GM13977 (cell line): ENCODE results near the gene ORC5.

ENCODE experiments used
- DNase-seq: peaks from one replicate; pipeline ENCODE4 v3.0.0; 2012; ENCODE audit warnings: low spot score
- in situ Hi-C: fragments of 300-500 bp; cut with MboI; formaldehyde crosslinking; loops from one replicate; pipeline ENCODE4 v1.12.0; 2022; ENCODE audit warnings: low sequenced_read_pairs, low pct_unique_long_range_greater_than_20kb, mixed read lengths, inconsistent platforms; ENCODE audit not compliant: unreplicated experiment
- TF ChIP-seq, protein P1 (sequence below): IDR thresholded peaks from 2 replicates; pipeline ENCODE4 v1.5.1; 2012; ENCODE audit warnings: mild to moderate bottlenecking, control low read depth; ENCODE audit not compliant: insufficient read depth; ENCODE audit errors: extremely low read depth, missing control alignments

Gene ORC5

DNA sequence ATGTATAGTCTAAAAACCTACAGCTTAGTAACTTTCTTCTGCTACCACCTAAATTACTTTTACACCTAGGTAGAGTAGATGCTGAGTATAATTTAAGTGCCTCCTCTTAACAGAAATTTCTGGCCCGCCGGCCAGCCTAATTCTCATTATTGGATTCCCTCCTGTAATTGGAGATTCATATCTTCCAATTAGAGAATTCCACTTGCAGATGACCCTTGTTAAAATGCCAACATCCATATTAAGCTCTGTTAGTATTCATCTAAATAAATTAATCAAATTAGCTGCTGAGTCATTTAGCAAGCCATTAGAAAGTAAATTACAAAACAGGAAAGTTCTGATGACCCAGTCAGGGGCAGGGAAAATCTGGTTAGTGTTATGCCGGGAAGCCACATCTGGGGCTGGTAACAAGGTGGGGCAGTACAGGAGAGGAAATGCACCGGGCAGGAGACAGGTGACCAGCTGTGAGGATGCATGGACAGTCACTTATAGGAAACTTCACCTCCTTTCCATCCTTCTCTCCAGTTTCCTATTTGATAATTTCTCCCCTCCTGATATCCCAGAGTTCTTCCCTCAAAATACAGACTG, 82.8 kb downstream of the ORC5 start:
- in situ Hi-C loops: no loop called here
- DNase-seq: no peak
- TF ChIP-seq, protein P1, sequence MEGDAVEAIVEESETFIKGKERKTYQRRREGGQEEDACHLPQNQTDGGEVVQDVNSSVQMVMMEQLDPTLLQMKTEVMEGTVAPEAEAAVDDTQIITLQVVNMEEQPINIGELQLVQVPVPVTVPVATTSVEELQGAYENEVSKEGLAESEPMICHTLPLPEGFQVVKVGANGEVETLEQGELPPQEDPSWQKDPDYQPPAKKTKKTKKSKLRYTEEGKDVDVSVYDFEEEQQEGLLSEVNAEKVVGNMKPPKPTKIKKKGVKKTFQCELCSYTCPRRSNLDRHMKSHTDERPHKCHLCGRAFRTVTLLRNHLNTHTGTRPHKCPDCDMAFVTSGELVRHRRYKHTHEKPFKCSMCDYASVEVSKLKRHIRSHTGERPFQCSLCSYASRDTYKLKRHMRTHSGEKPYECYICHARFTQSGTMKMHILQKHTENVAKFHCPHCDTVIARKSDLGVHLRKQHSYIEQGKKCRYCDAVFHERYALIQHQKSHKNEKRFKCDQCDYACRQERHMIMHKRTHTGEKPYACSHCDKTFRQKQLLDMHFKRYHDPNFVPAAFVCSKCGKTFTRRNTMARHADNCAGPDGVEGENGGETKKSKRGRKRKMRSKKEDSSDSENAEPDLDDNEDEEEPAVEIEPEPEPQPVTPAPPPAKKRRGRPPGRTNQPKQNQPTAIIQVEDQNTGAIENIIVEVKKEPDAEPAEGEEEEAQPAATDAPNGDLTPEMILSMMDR: no peak

DNA sequence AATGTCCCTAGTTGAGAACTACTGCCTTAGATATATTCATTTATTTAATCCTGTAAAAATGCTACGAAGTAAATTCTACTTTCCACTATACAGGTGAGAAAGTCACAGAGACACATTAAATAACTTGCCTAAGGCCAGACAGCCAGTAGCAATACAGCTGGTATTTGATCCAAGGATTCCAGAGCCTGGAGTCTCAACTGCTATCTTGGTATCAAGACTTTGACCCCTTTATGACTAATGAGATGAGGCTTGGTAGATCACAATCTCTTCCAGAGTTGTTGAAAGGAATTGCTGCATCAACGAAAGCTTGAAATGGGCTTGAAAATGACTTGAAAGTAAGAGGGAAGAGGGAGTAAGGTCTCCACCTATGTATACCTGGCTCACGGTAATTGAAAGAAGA, 83.3 kb downstream of the ORC5 start:
- DNase-seq: no peak
- TF ChIP-seq, protein P1: no peak
- in situ Hi-C loops: no loop called here

DNA sequence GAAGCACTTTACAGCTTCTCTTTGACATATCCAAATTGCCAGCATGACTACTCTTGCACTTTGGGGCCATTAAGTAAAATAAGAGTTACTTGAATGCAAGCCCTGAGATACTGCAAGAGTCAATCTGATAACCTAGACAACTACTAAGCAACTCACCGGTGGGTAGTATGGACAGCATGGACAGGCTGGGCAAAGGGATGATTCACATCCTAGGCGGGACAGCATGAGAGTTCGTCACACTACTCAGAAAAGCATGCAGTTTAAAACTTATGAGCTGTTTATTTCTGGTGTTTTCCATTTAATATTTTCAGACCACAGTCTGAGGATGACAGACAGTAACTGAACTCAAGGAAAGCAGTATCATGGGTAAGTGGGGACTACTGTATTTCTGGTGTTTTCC, 84.0 kb downstream of the ORC5 start:
- no peak for DNase-seq
- TF ChIP-seq, protein P1: no peak
- in situ Hi-C loops: no loop called here

DNA sequence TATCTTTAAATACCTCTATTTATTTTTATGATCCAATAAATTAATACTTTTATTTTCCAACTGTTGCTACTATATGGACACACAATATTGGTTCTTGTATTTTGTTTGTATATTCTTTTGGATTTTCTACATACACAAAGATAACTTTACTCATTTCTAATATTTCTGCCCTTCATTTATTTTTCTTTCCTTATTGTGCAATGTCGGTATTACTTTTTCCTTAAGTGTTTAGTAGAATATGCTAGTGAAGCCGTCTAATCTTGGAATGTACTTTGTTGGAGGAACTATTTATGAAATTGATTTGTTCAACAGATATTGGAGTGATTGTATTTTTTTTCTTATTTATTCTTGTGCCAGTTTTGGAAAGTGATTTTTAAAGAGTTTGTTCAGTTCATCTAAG, 94.0 kb downstream of the ORC5 start:
- no peak for DNase-seq
- TF ChIP-seq, protein P1: no peak
- in situ Hi-C loops: no loop called here

DNA sequence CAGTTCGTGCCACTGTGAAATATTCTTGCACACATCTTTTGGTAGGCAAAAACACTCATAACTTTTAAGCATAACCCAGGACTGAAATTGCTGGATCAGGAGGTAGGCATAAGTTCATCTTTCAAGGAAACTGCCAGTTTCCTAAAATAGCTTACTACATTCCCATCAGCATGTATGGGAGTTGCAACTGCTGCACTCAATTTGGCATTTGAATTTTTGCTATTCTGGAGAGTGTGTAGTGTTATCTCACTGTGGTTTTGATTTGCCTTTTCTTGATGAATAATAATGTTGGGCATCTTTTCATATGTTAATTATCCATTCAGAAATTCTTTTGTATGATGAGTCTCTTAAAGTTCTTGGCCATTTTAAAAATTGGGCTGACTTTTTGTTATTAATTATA, 95.2 kb downstream of the ORC5 start:
- no peak for DNase-seq
- TF ChIP-seq, protein P1: no peak
- in situ Hi-C loops: no loop called here

DNA sequence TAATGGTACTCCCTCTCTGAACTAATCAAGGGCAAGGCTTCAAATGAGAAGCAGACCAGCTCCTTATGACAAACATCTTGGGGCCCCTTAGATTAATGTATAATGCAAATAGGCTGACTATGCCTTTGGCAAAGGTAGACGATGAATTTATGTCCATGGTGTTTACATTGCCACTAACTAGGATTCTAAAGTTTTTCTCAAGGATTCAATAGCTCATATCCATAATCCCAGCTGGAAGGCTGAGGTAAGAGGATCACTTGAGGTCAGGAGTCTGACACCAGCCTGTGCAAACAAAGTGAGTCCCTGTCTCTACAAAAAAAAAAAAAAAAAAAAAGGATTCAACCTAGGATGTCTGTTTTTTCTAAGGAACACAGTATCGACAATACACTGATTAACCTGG, 96.5 kb downstream of the ORC5 start:
- no peak for DNase-seq
- TF ChIP-seq, protein P1: no peak
- in situ Hi-C loops: no loop called here

DNA sequence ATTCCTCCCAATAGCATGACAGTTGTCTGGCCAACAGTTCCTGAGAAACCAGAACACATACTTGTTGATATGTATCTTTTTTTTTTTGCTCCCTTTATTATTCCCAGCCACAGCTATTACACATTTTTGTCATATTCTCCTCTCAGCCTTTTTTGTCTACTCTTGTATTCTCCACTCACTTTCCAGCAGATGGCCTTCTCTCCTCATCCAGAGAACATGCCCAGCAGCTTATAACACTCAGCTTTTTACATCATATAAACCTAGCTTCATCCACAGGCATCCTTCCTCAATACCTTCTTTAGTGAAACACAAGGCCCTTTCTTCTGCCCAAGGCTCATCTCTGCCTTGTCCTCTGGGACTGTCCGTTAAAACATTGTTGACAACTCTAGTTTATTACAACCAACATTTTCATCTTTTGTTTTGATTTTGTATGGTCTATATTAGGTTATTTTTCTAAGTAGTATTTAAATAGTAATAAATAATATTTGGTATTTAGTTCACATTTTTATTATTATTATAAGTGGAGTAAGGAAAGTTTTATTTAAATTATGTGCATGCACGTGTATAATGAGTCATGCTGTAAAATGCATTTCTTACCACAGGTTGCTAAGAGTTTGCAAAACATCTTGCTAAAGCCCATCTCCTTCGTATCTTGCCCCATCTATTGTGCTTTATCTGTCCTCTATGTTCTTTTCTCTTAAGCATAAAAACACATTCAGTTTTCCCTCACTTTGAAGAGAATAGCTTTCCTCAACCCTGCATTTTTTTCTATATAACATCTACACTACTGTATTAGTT, 101.5 kb downstream of the ORC5 start:
- no peak for DNase-seq
- TF ChIP-seq, protein P1: no peak
- in situ Hi-C loops: no loop called here
